GM21423 (cell line): ENCODE data around the gene SLC35E1.
A peak's percentile ranks its signal among the peaks of the same experiment; 100 is the strongest.

Experiments used
- ATAC-seq: cut with Tn5 transposase; IDR thresholded peaks from one replicate; pipeline ENCODE4 v1.9.1; 2021; ENCODE audit warnings: mild to moderate bottlenecking, moderate library complexity; ENCODE audit not compliant: unreplicated experiment

Gene SLC35E1

DNA sequence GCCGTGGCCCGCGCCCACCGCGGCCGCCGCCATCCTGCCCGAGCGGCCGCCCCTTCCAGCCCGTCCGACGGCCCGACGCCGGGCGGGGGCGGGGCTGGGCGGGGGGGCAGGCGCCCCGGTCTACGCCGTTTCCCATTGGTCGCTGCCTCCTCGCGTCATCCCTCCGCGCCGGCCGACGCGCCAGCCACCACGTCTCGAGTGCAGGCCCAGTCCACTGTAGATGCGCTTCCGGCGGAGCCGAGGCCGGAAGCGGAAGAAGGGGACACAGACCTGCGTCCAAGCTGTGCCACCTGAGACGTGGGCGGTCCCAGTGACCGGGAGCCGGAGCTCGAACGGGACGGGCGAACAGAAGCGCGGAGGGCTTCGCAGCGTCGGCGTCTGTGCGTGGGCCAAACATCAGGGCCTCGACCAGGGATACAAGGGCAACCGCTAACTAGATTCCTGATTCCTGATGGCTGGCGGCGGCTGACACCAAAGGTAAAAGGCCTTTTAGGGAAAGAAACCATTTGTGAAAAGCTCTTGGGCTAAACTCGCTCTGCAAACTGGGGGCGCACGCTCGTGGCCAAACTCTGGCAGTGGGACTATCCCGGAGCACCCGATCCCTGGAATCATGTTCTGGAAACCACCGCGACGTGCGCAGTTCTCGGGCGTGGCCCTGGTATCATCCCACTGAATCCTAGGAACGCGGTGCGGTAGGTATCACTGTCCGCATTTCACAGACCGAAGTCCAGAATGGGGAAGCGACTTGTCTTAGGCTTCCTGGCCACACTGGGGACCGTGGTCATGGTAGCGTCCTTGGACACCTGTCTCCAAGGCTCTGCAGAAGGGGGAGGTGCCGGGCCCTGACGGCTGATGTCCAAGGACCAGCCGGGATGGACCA is at the start of gene SLC35E1:
Gene SLC35E1, minus strand, starts transcription at position 84 of the 880 bp plus-strand sequence. Its CDS starts 51 bp downstream, at position 33.
- ATAC-seq = peak; percentile 80

DNA sequence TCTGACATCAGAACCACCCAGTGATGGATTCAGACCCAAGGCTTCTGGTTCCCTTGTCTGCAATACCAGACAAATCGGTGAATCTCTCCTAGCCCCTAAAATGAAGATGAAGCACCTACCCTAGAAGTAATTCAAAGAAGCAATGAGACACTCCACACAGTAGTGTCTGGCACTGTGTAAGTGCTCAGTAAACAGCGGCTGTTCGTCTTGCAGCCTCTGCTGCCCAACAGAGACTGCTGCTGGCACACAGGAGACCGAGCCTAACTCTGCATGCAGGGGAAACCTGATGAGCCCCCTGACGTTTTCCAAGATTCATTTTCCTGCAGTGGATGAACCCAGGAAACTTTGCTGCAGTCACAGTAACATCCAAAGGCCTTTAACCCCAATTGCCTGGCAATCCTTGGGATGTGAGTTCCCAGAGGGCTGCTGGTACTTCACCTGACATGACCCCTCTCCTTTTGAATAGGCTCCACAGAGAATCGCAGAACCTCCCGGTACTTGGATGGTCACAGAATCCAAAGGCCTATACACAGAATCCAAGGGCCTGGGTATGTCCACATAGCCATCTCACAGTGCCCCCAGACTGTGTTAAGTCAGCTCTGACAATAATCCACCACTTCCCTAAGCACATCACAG is 49.1 kb upstream of the SLC35E1 start:
- ATAC-seq = no peak

DNA sequence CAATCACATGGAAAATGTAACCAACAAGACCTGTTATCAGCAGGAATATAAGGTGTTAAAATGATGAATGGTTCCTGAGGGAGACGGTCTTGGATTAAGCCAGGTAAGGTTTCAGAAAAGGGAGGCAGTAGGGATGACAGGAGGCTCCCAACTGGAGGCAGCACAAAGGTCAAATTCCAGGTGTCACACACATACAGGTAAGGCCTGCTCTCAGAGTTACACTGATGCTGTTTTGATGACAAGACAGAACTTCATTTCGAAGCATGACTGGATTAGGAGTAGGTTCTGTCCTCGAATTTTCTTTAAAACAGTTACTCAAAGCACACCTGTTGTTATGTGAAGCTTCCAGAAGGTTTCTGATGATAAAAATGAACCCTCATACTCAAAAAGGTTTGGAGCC is 48.4 kb upstream of the SLC35E1 start:
- ATAC-seq = no peak

DNA sequence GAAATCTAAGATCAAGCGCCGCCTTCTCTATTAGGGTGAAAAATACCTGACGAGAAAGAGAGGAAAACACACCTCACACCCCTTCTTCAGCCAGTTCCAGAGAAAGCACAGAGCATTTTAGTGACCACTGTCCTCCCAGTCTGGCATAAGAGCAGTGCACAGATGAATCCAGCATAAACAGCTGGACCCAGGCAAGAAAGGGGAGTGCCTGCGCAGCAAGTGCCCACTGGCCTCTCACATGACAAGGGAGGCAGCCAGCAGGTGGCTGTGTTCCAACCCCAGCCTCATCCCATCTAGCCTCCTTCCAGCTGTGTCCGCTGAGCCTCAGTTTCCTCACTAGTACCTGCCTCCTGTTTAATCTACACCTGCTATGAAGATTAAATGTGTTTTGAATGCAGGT is 47.8 kb upstream of the SLC35E1 start:
- ATAC-seq = no peak

DNA sequence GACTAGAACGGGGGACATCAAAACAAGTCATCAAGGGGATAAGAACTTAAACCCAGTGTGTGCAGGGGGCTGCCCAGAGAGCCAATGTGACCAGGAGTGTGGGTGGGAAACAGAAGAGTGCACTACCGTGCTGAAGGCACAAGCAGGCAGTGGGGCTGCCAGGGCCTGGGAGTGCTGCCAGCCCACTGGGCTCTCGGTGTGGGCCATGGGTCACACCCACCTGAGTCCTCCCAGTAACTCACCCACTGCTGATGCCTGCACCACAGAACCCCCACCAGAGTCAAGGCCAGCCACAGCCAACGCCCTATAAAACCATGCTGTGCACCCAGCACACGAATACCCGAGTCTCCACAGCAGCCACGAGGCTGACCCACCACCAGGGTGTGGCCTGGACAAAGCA is 47.2 kb upstream of the SLC35E1 start:
- ATAC-seq = no peak

DNA sequence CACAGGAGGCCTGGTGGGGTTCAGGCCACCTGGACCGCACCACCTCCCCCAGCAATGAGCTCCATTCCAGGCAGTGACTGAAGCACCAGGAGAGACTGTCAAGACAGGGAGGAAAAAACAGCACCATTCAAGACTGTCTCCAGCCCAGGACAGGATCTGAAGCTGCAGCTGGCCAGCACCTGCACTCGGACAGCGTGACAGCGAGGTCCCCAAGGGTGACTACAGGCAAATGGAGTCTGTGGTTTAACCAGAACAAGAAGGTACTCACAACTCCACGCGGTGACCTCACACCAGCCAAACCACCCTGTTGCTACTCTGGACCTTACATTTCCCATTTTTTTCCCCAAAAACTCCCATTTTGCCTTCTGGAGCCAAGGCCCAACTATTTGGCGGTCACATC is 46.0 kb upstream of the SLC35E1 start:
- no peak for ATAC-seq

DNA sequence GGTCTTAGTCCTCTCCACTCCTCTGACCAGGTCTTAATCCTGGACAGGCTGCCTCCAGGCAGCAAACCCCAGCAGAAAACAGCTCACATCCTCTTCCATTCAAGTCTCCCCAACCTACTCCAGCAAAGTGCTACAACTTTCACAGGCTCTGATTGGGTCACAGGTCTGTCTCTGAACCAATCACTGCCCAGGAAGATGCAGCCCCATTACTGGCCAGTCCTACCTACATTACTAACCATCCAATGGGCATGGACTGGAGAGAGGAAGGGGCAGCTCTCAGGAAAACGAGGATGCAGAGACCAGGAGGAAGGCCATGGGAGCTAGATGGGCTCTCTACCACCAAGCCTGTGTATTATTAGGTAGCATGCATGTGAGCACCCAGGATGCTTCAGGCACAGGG is 43.6 kb upstream of the SLC35E1 start:
- ATAC-seq = no peak

DNA sequence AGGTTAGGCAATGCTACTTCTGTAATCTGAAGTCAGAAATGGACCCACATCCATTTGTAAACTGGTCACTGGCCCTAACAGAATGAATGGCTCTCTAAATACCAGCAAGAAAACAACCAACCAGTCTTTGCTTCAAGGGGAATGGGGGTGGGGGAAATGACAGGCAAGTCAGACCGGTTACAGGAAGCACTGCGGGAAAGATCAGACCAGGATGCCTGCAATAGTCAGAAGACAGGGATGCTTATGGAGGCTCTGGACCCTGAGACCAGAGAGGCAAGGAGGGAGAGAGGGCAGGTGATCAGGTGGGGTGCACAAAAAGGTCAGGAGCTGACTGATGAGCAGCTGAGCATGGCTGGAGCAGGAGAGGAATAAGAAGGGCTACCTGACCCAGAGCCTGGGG is 42.7 kb upstream of the SLC35E1 start:
- no peak for ATAC-seq

DNA sequence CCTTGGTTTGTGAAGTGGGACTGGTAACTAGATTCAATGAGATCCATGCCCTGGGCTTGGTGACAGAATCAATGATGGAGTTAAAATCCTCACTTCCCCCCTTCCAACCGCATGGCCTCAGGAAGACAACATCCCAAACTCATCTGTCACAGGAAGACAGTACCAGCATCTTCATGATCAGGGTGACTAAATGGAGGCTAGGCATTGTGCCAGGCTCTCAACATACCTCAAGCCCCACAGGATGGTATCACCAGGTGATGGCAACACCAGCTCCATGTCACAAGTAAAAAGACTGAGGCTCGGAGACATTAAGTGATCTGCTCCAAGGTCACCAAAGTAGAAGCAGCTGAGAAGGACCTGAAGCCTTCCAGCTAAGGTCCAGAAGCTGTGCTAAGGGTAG is 41.6 kb upstream of the SLC35E1 start:
- no peak for ATAC-seq

DNA sequence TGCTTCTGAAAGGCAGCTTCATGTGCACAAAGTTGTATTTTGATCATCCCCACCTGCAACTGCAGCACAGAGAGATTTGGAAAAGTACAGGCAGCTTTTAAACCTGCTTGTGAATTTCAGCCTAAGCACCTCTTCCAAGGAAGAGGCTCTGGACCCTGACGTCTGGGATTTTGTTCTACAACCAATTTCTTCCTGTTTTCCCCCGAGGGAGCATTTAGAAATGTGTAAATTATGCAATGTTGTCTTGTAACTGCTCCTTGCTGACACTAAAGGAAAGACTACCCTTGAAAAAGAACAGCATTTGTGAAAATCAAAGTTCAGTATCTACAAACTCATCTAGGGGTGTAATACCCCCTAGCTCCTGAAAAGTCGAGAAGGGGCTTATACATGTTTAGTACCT is 40.4 kb upstream of the SLC35E1 start:
- ATAC-seq = no peak

DNA sequence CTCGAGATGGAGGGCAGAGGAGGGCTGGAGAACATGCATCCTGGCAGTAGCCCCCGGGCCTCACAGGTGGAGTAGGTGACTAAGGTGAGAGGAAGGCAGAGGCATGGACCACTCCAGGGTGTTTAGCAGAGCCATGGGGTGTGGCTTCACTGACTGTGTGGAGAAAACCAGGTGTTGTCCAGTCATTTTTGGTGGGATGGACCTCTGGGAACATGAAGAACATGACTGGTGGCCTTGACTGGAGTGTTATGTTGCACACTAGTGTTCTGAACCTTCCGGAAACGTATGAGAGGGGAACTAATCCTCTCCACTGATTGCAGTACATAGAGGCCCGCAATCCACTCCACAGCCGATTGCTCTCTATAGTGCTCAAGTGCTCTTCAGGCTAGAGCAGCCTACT is 38.9 kb upstream of the SLC35E1 start:
- ATAC-seq = no peak

DNA sequence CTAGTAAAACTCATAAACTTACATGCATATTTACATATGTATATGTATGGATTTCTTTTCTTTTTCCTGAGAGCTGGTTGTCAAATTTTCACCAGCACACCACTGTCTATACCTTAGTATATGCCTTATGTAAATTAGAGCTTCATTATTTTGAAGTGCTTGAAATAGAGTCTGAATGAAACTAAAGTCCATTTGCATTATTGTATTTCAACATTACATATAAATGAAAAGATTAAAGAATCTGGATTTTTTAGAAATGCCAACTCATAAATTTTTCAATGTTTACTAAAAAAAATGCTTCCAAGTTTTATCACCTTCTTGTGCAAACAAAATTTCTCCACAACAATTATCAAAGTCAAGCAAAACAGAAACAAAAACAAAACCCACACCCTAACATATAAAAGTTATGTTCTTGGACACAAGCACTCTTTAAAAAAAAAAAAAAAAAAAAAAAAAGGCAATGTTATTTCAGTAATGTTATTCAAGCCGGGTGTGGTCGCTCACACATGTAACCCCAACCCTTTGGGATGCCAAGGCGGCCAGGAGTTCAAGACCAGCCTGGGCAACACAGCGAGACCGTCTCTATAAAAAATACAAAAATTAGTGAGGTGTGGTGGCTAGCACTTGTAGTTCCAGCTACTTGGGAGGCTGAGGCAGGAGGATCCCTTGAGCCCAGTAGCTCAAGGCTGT is 37.4 kb upstream of the SLC35E1 start:
- ATAC-seq = no peak

DNA sequence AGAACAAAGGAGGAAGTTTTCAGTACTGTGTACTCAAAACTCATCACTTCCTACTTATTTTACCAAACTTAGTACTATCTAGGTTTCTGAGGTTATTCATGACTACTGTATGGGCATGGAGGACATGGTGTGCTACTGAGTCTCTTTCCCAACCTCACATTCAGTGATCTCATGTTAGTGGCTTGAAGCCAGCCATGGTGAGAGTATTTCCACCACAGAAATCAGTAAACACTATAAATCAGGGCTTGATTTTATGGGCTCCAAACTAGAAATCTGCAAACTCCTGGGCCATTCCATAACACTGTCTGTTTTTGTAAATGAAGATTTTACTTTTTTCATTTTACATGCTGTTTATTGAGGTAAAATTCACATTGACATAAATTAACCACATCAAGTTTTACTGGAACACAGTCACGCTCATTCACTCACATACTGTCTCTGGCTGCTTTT is 36.1 kb upstream of the SLC35E1 start:
- ATAC-seq = no peak

DNA sequence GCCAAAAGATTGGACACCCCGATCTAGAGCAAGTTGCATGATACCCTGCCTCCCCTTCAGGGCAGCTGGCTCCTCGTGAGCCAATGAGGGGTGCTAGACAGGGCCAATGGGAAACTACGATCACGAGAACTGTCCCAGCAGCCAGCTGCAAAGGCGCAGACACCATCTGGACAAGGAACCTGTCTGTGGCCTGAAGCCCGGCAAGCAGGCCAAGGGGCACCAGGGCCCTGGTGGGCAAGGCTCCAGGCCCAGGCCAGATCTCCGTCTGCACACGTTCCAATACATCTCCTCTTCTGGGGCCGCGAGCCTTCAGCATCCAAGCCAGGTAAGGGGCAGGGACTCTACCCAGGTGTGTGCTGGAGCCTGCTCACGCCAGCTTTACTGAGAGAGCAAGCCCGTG is 35.6 kb upstream of the SLC35E1 start:
- ATAC-seq = no peak

DNA sequence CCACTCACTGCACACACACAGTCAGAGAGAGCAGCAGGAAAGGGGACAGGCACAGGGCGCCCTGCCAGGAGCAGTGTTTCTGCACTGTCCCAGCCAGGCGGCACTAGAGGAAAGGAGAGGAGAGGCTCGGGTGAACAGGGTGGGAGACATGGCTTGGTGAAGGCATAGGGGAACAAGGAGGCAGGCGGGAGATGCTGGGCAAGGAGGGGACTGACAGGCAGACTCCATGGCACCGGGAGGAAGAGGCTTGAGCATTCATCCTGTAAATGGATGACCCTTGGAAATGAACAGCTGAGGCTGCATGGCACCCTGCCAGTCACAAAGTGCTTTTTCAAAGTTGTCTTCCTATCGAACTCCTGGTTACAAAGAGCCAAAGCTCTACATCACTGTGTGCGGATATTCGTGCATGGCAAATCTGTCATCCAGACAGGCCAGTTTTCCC is 33.4 kb upstream of the SLC35E1 start:
- ATAC-seq = no peak

DNA sequence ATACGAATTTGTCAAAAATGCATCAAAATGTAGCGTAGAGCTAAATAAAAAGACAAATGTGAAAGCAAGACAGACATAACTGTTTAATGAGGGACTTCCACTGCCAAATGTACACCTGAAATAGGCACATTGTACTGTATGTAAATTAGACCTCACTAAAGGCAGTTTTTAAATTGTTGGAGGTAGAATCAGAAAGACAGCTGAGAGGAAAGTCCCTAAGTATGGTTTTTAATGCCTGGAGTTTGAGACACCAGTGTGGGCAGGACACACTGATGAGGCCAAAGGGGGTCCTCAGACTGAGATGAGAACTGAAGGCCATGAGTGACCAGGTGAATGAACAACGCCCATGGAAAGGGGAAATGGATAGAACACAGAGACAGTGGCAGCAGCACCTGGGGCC is 32.9 kb upstream of the SLC35E1 start:
- no peak for ATAC-seq

DNA sequence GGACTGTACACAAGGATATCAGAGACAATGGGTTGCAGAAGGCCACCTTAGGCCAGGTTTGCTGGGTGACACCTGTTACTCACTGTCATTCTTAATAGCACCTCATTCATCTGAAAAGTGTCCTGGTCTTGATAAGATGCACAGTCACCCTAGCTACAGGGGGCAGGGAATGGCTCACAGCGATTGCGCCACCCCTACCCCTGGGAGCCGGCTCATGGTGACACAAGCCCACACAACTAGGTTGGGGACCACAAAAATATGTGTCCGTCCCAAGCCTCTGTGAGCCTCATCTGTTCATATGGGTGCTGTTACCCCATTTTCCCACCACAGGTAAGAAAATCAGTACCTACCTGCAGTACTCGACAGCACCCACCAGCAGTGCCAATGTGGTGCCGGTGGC is 32.4 kb upstream of the SLC35E1 start:
- no peak for ATAC-seq

DNA sequence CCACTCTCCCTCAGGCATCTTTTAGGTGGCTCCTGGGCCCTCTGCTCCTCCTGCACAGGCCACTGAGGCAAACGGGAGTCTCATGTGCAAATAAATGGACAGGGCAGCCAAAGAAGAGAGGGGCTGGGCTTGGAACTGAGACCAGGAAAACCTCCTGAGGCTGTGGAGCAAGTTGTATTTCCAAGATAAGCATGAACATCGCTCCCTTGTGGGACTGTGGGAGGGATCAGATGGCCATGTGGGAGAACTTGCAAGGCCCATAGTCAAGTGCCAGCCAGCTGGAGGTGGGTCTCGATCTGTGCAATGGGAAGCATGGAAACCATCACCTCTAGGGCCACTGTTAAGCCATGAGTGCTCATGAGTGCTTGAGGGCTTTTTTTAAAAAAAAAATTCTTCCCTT is 30.9 kb upstream of the SLC35E1 start:
- no peak for ATAC-seq

DNA sequence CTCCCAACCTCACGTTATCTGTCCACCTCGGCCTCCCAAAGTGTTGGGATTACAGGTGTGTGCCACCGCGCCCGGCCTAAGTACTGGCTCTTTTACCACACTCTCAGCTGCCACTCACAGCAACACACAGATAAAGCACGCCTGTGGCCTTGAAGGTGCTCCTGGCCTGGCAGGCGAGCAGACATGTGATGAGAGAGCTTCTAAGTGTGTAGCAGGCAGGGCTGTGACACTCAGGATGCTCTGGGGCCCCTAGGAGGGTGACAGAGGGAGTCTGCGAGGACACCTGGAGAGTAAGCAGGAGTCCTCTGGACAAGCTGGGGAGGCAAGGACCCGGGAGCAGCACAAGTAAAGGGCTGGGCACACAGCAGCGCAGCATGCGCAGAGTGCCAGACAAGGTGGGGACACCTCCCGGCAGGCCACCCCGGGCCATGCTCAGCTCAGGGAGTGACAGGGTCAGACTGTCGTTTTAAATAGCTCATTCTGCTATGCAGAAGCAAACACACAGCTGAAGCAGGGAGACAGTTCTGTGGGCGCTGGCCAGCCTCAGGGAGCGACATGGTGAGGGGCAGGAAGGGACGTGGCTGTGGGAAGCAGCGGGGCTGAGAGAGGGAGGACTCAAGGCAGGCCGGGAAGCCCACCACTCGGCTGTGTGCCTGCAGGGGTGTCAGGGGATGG is 29.3 kb upstream of the SLC35E1 start:
- ATAC-seq = no peak

DNA sequence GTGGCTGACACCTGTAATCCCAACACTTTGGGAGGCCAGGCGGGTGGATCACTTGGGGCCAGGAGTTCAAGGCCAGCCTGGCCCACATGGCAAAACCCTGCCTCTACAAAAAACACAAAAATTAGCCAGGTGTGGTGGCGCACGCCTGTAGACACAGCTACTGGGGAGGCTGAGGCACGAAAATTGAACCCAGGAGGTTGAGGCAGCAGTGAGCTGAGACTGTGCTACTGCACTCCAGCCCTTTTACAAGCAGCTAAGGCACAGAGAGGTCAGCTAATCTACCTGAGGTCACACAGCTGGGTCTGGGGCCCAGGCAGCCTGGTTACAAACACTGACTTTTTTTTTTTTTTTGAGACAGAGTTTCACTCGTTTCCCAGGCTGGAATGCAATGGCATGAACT is 28.6 kb upstream of the SLC35E1 start:
- no peak for ATAC-seq

DNA sequence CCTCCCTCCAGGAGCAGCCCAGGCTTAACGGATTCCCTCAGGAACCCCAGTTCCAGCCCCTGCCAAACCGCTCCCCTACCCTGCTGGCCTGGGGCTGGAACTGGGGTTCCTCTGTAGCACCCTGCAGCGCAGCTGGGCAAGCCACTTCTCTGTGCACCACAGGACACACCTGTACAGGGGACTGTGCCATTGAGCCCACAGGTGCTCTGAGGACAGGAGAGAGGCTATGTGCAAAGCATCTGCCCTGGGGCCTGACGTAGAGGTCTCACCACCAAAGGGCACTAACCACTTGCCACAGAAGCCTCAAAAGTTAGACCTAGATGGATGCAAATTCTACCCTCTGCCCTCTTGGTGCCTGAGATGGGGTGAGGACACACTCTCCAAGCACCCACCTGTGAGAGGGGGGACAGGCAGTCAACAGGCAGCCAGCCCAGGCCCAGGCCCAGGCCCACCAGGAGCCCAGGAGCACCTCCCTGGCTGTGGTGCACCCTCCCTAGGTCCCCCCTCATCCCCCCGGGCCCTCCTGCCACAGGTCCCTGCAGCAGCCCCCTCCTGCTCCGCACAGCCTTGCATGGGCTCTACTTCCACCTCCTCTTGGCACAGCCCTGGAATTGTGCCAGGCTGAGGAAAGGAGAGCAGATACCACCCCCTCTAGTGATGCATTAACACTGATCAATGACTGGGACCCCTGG is 27.6 kb upstream of the SLC35E1 start:
- no peak for ATAC-seq
